Breast epithelium (tissue), 4 donors: ENCODE results near the gene HSD11B1. TPM values are rescaled to one million over a fixed set of nuclear protein-coding genes. Genes with fewer than 3 reads are reported as not detected.

Source experiments
- DNase-seq, 2 donors: peaks; one replicate each; pipeline ENCODE4 v3.0.0-alpha.2; 2019; ENCODE audit warnings: low spot score in 2 of 2
- H3K27ac ChIP-seq, 2 donors: fragments of 200-600 bp; sonication (generic) in 1 of 2; one replicate each; pipeline ENCODE4 v1.5.1; 2016 to 2019; ENCODE audit warnings: mild to moderate bottlenecking in 1 of 2
- H3K27me3 ChIP-seq, 2 donors: fragments of 200-600 bp; sonication (generic) in 1 of 2; one replicate each; pipeline versions ENCODE4 v1.5.1 to v1.6.0; 2017 to 2019; ENCODE audit warnings: control low read depth in 1 of 2, mild to moderate bottlenecking in 1 of 2
- H3K36me3 ChIP-seq: fragments of 200-600 bp; one replicate; pipeline ENCODE4 v1.5.1; 2019
- H3K4me1 ChIP-seq, 2 donors: fragments of 200-600 bp; sonication (generic); one replicate each; pipeline ENCODE4 v1.5.1; 2016 to 2019; ENCODE audit warnings: control low read depth in 1 of 2
- H3K4me3 ChIP-seq, 3 donors: fragments of 200-600 bp; sonication (generic); 1 replicate in 2 of 3; 2 replicates in 1 of 3; pipeline ENCODE4 v1.5.1; 2016 to 2019; ENCODE audit warnings: mild to moderate bottlenecking in 3 of 3, moderate library complexity in 2 of 3
- H3K9me3 ChIP-seq, 2 donors: fragments of 200-600 bp; sonication (generic) in 1 of 2; one replicate each; pipeline ENCODE4 v1.5.1; 2016 to 2019; ENCODE audit warnings: control low read depth in 1 of 2
- POLR2A ChIP-seq: fragments of 450-650 bp; IDR thresholded peaks from one replicate; pipeline ENCODE4 v1.6.1; 2016; ENCODE audit warnings: antibody characterized with exemption, mild to moderate bottlenecking, moderate library complexity
- POLR2AphosphoS5 ChIP-seq, 3 donors: sonication (generic); formaldehyde crosslinking; IDR thresholded peaks; one replicate each; pipeline ENCODE4 v1.6.1; 2017; ENCODE audit warnings: antibody characterized with exemption in 3 of 3
- intact Hi-C: fragments of 100-400 bp; cut with DNase I; formaldehyde crosslinking; loops from one replicate; pipeline ENCODE4 v1.15.1; 2023; ENCODE audit warnings: low total_unique reads
- total RNA-seq, 3 donors: library from RNA; depleted of rRNA; stranded (reverse); fragments of >200 nt; gene quantifications; one replicate each; pipeline ENCODE4 v1.1.0, GENCODE V29; 2016
- TF ChIP-seq, protein P1 (sequence below), 3 donors: fragments of 450-650 bp; IDR thresholded peaks; one replicate each; pipeline ENCODE4 v1.5.1; 2016 to 2017; ENCODE audit warnings: antibody characterized with exemption in 3 of 3, mild to moderate bottlenecking in 3 of 3, moderate library complexity in 3 of 3

The HSD11B1 gene
- total RNA-seq, 3 donors from 2014 or later: 0.88 to 90.1 (median 7.5) TPM

DNA sequence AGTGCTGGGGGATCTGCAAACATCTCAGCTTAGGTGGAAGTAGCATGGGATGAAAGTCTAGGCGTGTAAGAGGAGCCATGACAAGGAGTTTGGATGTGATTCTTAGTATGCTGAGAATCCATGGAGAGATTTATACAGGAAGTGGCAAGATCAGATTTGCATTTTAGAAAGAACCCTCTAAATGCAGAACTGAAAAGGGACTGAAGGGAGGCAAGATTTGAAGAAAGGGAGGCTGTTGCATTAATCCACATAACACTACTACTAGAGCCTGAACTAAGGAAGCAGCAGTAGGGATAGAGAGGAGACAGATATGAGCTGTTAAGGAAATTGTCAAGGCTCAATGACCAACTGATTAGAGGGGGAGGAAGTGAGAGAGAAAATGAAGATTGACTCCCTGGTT, 69.9 kb downstream of the HSD11B1 start:
- Histone ChIP-seq H3K27me3 (no peaks in the 10 kb centered on the region), H3K9me3 (no peaks in the 10 kb centered on the region), H3K4me3 (no peak overlapping the region), H3K4me1 (peaks cover 0 to 5% of the 10 kb centered on the region in 2 donors), H3K27ac (no peak overlapping the region), H3K36me3 (no peaks in the 10 kb centered on the region)
- intact Hi-C loops: no loop called here
- TF ChIP-seq POLR2AphosphoS5 (IDR thresholded peaks at IDR 0.05) (no peak), POLR2A (no peak)
- TF ChIP-seq, protein P1, sequence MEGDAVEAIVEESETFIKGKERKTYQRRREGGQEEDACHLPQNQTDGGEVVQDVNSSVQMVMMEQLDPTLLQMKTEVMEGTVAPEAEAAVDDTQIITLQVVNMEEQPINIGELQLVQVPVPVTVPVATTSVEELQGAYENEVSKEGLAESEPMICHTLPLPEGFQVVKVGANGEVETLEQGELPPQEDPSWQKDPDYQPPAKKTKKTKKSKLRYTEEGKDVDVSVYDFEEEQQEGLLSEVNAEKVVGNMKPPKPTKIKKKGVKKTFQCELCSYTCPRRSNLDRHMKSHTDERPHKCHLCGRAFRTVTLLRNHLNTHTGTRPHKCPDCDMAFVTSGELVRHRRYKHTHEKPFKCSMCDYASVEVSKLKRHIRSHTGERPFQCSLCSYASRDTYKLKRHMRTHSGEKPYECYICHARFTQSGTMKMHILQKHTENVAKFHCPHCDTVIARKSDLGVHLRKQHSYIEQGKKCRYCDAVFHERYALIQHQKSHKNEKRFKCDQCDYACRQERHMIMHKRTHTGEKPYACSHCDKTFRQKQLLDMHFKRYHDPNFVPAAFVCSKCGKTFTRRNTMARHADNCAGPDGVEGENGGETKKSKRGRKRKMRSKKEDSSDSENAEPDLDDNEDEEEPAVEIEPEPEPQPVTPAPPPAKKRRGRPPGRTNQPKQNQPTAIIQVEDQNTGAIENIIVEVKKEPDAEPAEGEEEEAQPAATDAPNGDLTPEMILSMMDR (IDR thresholded peaks at IDR 0.05): no peak
- no peak for DNase-seq

- Histone ChIP-seq H3K4me1 (no peaks in the 10 kb centered on the region), H3K36me3 (no peaks in the 10 kb centered on the region), H3K27ac (no peak overlapping the region), H3K4me3 (no peak overlapping the region), H3K27me3 (no peaks in the 10 kb centered on the region), H3K9me3 (no peaks in the 10 kb centered on the region)
- intact Hi-C loops: no loop called here
- DNase-seq: no peak
- TF ChIP-seq, protein P1 (IDR thresholded peaks at IDR 0.05): no peak
- TF ChIP-seq POLR2A: no peak
These were observed 71.0 kb downstream of the HSD11B1 start for GRCh38 chr1:209775678-209776077.

GRCh38 chr1:209777587-209777986, 72.9 kb downstream of the HSD11B1 start:
- H3K36me3 ChIP-seq: no peaks in the 10 kb centered on the region
- H3K4me1 ChIP-seq: no peaks in the 10 kb centered on the region
- no peaks in the 10 kb centered on the region for H3K27me3 ChIP-seq
- intact Hi-C loops: no loop called here
- H3K9me3 ChIP-seq: no peaks in the 10 kb centered on the region
- H3K27ac ChIP-seq: no peak overlapping the region
- DNase-seq: no peak
- H3K4me3 ChIP-seq: no peak overlapping the region
- TF ChIP-seq POLR2AphosphoS5 (IDR thresholded peaks at IDR 0.05) (no peak), POLR2A (no peak)
- TF ChIP-seq, protein P1 (IDR thresholded peaks at IDR 0.05): no peak

DNA sequence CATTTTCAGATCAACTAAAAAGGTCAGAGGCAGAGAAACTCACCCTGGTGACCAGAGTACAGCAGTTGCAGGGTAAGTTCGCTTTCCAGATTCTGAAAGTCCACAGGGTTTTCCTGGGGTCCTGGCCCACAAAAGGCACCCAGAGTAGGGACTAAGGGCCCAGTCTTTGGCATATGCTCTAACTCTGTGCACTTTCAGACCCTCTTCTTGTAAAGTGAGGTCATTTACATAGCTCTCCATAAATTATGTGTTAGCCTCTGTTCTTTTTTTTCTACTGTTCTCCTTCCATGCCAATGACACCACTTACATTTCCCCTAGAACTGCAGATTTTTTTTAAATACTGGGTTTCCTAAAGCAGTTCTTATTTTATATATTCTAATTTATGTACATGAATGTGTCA, 73.5 kb downstream of the HSD11B1 start:
- intact Hi-C loops: no loop called here
- H3K4me3 ChIP-seq: no peak overlapping the region
- H3K4me1 ChIP-seq: no peaks in the 10 kb centered on the region
- H3K9me3 ChIP-seq: no peaks in the 10 kb centered on the region
- H3K27ac ChIP-seq: no peak overlapping the region
- no peaks in the 10 kb centered on the region for H3K36me3 ChIP-seq
- DNase-seq: no peak
- TF ChIP-seq POLR2AphosphoS5 (IDR thresholded peaks at IDR 0.05) (no peak), POLR2A (no peak)
- TF ChIP-seq, protein P1 (IDR thresholded peaks at IDR 0.05): no peak
- no peaks in the 10 kb centered on the region for H3K27me3 ChIP-seq

DNA sequence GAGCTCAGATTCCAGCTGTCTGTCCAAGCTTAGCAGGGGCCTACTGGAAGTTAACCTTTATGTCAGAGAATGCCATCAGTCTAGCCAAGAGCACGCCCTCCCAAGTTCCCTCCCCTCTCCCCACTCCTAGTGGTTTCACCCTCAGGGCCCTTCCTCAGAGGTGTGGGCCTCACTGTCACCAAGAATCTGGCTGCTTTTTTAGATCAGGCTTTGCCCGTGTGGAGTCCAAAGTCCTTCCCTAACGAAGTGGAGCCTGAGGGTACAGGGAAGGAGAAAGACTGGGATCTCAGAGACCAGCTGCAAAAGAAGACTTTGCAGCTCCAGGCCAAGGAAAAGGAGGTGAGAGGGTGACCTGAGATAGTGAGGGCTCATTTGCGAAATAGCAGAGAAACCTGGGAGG, 75.6 kb downstream of the HSD11B1 start:
- Histone ChIP-seq H3K4me3 (no peak overlapping the region), H3K4me1 (peaks cover 0 to 8% of the 10 kb centered on the region in 2 donors), H3K27ac (no peak overlapping the region), H3K9me3 (no peaks in the 10 kb centered on the region), H3K36me3 (no peaks in the 10 kb centered on the region), H3K27me3 (no peaks in the 10 kb centered on the region)
- no peak for DNase-seq
- intact Hi-C loops: loop anchor here (10.0 kb wide), 1 partner anchor 1485 kb away; no protein-coding TSS in a partner anchor
- TF ChIP-seq, protein P1 (IDR thresholded peaks at IDR 0.05): no peak
- TF ChIP-seq POLR2AphosphoS5 (IDR thresholded peaks at IDR 0.05) (no peak), POLR2A (no peak)
